Measurements from ENCODE around the gene NME8. TPM values are rescaled to one million over a fixed set of nuclear protein-coding genes. Genes with fewer than 3 reads are reported as not detected.

The NME8 gene
- total RNA-seq, 4 donors from 2014 or later, result 0.72 TPM; not detected in 3

GRCh38 chr7:37916017-37916672 is 67.7 kb downstream of the NME8 start:
- no peak for TF ChIP-seq CTCF (IDR thresholded peaks at IDR 0.05)
- no peak for DNase-seq (ENCODE audit: low spot score)
- ATAC-seq (ENCODE audit: low FRiP score), result no peak

GRCh38 chr7:37916673-37917660 is 68.6 kb downstream of the NME8 start, which contains the start of gene SFRP4:
TSS of gene SFRP4 (minus strand) at chr7:37916817. CDS start at chr7:37916537, 280 bp downstream.
- ATAC-seq (ENCODE audit: low FRiP score) (peak; percentile 72), DNase-seq (ENCODE audit: low spot score) (no peak)
- no peak for TF ChIP-seq CTCF (IDR thresholded peaks at IDR 0.05)

- ATAC-seq (ENCODE audit: low FRiP score), result no peak
- TF ChIP-seq CTCF (IDR thresholded peaks at IDR 0.05), result no peak
- DNase-seq (ENCODE audit: low spot score), result no peak
Observed at GRCh38 chr7:37918526-37918925, 70.1 kb downstream of the NME8 start.

- ATAC-seq (ENCODE audit: low FRiP score), result no peak
- no peak for TF ChIP-seq CTCF (IDR thresholded peaks at IDR 0.05)
- DNase-seq (ENCODE audit: low spot score), result no peak
Observed at GRCh38 chr7:37920305-37920848, 72.0 kb downstream of the NME8 start, which contains the start of gene EPDR1. TSS of gene EPDR1 (plus strand) at chr7:37920640. CDS start at chr7:37920940, 300 bp downstream.

GRCh38 chr7:37920849-37921805 is 72.7 kb downstream of the NME8 start:
- no peak for TF ChIP-seq CTCF (IDR thresholded peaks at IDR 0.05)
- ATAC-seq (ENCODE audit: low FRiP score) (peak; percentile 58), DNase-seq (ENCODE audit: low spot score) (no peak)

GRCh38 chr7:37921876-37922275 is 73.5 kb downstream of the NME8 start:
- no peak for ATAC-seq (ENCODE audit: low FRiP score)

More at GRCh38 chr7:37921876-37922275, 73.5 kb downstream of the NME8 start:
- no peak for DNase-seq (ENCODE audit: low spot score)
- TF ChIP-seq CTCF (IDR thresholded peaks at IDR 0.05), result no peak

Measured in omental fat pad (tissue), 4 donors.